ENCODE data around the gene RCBTB1.
"Not testable (repeated sequence)": the region's sequence is repeated elsewhere in the genome, so short reads cannot be mapped to it uniquely, and the experiment has no call there.

RCBTB1 gene

DNA sequence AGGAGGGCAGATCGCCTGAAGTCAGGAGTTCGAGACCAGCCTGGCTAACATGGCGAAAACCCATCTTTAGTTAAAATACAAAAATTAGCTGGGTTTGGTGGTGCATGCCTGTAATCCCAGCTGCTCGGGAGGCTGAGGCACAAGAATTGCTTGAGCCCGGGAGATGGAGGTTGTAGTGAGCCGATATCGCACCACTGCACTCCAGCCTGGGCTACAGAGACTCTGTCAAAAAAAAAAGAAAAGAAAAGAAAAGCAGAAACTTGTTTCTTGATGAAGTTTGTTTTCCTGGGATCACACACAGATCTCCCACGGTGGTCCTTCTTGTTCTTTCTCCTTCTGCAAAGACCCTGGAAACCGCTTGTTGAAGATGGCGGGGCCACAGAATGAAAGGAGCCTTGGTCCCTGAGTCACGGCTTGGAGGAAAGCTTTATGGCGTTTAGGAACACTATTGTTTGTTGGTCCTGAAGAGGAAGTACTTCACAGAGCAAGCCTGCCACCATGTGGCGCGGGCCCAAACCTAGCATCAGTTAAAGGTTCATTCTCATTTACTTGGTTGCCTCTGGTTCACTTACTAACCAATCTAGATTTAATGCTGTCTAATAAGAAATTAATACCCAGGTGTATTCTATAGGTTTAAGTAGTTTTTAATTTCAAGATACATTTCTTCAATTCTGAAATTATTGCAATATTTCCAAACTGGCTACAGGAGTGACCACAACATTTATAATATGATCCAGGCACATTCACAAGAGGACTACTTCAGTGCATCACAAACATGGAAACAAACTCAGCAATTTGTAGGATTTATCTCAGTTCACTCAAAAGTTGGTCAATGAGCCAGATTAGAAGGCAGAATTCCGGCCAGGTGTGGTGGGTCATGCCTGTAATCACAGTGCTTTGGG lies 21.6 kb upstream of the RCBTB1 start:
- FAIRE-seq (peak; percentile 98), DNase-seq (ENCODE audit: extremely low spot score, insufficient read length, low read depth) (peak; percentile 62)

DNA sequence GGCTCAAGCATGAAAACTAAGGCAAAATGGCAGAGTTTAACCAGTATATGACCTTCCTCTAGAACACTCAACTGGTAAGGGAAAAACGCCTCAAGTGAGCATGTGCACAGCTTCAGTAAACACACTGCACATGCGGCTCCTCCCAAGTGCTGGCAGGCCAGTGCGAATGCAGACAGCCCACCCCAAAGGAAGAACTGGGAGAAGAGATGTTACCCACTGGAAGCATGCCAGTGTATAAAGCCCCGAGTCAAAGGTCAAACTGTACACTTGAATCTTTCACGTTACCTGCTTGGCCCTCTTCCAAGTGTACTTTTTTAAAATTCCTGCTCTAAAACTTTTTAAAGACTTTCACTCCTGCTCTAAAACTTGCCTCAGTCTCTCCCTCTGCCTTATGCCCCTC lies 19.2 kb upstream of the RCBTB1 start:
- DNase-seq (ENCODE audit: extremely low spot score, insufficient read length, low read depth) (no peak), FAIRE-seq (no peak)

DNA sequence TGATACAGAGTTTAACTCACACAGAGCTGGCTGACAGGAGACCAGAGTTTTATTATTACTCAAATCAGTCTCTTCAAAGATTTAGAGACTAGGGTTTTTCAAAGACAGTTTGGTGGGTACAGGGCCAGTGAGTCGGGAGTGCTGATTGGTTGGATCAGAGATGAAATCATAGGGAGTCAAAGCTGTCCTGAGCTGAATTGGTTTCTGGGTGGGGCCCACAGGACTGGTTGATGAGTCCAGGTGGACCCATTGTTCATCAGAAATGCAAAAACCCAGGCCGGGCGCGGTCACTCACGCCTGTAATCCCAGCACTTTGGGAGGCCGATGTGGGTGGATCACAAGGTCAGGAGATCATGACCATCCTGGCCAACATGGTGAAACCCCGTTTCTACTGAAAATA lies 17.3 kb upstream of the RCBTB1 start:
- DNase-seq (ENCODE audit: extremely low spot score, insufficient read length, low read depth); FAIRE-seq: not testable (repeated sequence)

DNA sequence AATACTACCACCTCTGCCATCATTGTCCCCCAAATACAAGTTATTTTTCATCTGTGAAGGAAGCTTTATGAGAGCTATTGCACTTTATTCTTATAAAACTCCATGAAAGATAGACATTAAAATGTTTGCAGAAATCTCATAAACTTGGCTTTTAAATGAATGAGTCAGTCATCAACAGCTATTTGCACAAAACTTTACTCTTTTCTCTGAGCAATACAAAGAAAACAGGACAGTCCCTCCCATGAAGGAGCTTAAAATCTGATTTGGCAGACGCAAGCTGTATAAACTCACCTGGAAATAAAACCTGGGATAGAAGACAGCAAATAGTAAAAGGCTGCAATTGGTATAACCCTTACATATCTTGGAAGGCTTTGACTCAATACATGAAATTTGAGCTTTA lies 16.6 kb upstream of the RCBTB1 start:
- DNase-seq (ENCODE audit: extremely low spot score, insufficient read length, low read depth) (no peak), FAIRE-seq (no peak)

DNA sequence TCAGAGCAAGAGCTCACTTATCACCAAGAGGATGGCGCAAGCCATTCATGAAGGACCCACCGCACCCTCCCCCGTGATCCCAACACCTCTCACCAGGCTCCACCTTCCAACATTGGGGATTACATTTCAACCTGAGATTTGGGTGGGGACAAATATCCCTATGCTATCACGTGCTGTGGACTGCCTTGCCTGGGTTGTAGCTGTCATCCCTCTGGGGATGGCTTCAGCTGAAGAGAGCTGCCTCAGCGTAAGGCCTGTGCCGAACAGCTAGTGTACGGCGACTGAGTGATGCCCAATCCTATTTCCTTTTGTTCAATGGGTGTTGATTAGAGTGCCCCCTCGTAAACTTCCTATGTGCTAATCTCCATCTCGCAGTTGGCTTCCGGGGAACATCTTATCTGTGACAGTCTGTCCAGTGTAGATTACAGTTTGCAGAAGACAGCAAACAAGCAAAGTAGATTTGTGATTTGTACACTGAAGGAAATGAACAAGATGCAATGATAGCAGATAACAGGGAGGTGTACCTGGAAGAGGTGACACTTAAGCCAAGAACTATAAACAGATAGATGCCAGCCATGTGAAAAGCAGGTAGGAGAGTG lies 11.8 kb upstream of the RCBTB1 start:
- FAIRE-seq: no peak
- DNase-seq (ENCODE audit: extremely low spot score, insufficient read length, low read depth): no peak

DNA sequence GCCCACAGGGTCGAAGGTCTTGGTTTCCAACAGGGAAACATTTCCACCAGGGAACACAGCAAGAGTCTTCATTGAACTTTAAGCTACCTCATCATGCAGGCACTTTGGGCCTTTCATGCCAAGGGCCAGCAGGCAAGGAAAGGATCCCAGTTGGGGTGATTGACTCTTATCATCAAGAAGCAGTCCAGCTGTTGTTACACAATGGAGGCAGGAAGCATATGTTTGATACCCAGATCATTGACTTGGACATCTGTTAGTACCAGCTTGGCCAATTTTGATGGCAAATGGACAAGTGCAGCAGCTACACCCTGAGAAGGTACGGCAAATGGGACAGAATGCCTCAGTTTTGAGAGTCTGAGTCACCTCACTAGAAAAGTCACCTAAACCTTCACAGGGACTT lies 10.9 kb upstream of the RCBTB1 start:
- no peak for FAIRE-seq
- DNase-seq (ENCODE audit: extremely low spot score, insufficient read length, low read depth): no peak

DNA sequence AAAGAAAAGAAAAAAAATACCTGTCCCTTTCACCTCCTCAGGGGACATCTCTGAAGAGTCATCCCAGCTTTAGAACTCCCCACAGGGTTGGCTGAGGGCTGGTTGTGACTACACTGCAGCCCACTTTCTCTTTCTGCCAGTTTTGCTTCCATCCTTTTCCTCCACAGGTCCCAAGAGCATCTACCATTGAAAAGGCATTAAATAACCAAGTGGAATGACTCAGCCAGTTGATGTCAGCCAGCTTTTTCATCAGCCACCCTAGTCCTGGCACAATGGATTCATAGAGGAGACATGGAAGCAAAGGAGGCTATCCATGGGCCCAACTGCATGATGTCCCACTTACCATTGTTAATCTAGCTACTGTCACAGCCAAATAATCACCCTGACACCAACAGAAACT lies 9.2 kb upstream of the RCBTB1 start:
- FAIRE-seq: no peak
- DNase-seq (ENCODE audit: extremely low spot score, insufficient read length, low read depth): no peak

DNA sequence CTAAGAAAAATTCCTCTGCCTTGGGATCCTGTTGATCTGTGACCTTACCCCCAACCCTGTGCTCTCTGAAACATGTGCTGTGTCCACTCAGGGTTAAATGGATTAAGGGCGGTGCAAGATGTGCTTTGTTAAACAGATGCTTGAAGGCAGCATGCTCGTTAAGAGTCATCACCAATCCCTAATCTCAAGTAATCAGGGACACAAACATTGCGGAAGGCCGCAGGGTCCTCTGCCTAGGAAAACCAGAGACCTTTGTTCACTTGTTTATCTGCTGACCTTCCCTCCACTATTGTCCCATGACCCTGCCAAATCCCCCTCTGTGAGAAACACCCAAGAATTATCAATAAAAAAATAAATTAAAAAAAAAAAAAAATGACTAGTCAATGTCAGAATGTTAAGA lies 8.5 kb upstream of the RCBTB1 start:
- DNase-seq (ENCODE audit: extremely low spot score, insufficient read length, low read depth); FAIRE-seq: not testable (repeated sequence)

DNA sequence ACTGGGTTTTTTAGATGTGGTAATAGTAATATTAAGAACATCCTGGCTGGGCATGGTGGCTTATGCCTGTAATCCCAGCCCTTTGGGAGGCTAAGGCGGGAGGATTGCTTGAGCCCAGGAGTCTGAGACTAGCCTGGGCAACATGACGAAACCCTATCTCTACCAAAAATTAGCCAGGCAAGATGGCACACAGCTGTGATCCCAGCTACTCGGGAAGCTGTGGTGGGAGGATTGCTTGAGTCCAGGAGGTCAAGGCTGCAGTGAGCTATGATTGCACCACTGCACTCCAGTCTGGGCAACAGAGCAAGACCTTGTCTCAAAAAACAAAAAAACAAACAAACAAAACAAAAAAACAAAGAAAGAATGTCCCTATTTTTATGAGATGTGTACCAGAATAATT lies 5.4 kb upstream of the RCBTB1 start:
- FAIRE-seq; DNase-seq (ENCODE audit: extremely low spot score, insufficient read length, low read depth): not testable (repeated sequence)

DNA sequence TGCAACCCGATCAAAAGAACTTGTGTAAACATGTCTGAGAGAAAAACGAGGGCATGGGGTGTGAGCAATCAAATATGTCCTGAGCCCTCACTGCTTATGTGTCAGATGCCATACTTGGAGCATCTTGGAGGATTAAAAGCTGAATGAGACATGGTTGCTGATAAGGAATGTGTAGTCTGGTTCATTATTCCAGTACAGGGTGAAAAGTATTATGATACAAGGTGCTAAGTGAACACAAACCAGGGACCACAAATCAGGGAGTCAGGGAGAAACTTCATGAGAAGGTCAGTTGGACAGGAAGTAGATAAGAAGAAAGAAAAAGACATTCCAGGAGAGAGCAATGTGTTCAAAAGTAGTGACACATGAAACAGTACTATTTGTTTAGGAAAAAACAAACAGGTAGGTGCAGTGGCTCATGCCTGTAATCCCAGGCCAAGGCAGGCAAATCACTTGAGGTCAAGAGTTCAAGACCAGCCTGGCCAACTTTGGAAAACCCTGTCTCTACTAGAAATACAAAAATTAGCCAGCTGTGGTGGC lies 2.0 kb upstream of the RCBTB1 start:
- DNase-seq (ENCODE audit: extremely low spot score, insufficient read length, low read depth) (no peak), FAIRE-seq (no peak)

DNA sequence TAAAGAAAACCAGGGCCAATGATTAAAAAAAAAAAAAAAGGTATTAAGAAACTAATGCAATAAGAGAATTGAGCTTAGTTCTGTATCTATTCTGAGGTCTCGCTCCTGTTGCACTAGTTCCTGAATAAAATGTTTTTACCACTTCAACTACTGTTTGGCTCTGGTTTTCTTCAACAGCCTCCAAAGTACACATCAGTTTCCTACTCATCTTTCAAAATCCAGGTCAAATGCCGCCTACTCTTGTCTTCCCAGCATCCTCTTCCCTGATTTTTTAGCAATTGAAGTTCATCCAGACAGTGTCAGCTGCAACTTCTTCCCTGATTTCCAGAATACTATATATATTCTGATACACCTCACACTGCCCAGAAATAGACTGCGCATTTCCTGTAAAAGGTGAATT lies 1.4 kb upstream of the RCBTB1 start:
- FAIRE-seq: no peak

DNA sequence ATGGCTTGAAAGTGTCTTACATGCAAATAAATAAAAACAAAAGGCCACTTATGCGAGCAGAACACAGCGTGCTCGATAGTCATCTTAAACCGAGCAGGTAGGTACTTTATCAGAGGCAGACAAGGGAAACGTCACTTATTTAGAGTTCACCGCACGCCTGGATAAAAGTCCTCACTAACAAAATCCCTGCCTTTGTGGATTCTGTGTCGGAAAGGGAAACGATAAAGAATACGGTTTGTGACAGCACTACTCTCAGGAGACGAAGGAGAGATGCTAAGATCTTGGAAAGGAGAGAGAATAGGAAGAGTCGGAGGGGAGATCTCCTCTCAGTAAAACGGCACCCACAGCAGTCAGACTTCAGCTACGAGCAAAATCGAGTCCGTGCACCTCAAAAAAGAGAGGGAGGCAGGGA lies 581 bp downstream of the RCBTB1 start:
- no peak for FAIRE-seq
- DNase-seq (ENCODE audit: extremely low spot score, insufficient read length, low read depth): no peak

More for the DNA sequence above, 1.4 kb upstream of the RCBTB1 start:
- no peak for DNase-seq (ENCODE audit: extremely low spot score, insufficient read length, low read depth)

DNA sequence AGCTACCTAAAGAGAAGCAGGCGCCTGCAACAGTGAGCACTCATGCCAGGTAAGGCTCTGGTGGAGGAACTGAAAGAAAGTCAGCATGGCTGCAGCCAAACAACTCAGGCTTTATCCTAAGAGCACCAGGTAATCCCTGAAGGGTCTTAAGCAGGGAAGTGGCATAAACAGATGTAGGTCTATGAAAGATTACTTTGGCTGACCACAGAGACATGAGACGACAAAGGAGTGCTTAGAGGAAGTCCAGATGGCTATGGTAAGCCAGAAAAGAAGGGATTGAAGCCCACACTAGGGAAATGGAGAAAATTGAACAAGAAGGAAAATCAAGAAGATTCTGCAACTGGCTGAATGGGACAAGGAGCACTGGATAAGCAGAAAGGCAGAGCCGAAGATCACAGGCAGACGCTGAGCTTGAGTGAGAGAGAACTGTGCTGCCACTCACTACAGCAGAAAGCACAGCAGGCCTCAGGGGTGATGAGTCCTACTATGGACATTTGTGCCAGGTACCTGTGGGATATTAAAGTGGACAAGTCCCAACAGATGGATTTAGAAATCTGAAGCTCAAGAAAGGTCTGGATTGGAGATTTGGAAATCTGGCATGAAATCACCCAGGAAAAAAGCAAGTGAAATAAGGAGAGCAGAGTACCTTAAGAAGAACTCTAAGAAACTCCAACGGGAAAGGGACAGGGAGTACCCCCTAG lies 4.2 kb downstream of the RCBTB1 start:
- no peak for DNase-seq (ENCODE audit: extremely low spot score, insufficient read length, low read depth)
- no peak for FAIRE-seq

DNA sequence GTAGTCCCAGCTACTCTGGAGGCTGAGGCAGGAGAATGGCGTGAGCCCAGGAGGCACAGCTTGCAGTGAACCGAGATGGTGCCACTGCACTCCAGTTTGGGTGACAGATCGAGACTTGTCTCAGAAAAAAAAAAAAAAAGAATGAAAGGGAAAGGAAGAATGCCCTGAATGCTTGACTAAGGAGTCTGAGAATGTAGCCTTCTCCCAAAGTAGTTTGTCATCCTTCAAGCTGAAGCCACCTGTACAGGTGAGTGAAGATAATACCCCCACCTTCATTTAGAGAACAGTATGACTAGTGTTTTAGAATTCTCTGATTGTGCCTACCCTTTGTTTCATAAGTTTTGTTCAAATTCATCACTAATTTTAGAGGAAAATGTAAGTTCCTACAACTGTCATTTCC lies 5.9 kb downstream of the RCBTB1 start:
- FAIRE-seq (no peak), DNase-seq (ENCODE audit: extremely low spot score, insufficient read length, low read depth) (no peak)

DNA sequence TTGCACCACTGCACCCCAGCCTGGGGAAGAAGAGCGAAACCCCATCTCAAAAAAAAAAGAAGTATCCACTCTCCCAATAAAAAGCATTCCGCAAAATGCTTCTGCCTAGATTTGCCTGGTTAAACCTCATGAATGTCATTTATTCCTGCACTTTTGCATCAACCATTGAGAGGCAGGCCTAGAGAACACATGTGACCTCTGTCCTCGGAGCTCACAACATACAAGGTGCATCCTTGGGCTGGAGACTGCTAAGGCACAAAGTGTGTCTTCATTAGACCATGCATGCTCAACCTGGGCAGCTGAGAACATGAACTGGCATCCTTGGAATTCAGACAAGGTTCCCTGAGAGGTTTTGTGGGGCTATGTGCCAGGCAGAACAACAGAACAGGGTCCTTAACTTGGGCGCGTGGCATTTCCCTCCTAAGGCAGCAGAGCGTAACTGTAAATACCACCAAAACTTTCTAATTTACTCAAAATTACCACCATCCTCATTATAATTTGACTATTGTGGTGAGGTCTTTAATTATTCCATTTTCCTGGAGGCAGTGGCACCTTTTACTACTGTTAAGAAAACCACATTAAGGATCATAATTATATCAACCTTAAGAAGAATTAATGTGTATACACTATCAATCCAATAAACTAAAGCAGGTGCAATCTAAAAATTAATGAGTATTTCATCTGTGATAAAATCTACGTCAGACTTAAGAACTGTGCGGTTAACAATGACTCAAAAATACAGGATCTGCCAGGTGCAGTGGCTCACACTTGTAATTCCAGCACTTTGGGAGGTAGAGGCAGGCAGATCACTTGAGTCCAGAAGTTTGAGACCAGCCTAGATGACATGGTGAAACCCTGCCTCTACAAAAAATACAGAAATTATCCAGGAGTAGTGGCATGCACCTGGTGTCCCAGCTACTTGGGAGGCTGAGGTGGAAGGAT lies 13.8 kb downstream of the RCBTB1 start:
- peak; percentile 65 for FAIRE-seq
- DNase-seq (ENCODE audit: extremely low spot score, insufficient read length, low read depth): no peak

DNA sequence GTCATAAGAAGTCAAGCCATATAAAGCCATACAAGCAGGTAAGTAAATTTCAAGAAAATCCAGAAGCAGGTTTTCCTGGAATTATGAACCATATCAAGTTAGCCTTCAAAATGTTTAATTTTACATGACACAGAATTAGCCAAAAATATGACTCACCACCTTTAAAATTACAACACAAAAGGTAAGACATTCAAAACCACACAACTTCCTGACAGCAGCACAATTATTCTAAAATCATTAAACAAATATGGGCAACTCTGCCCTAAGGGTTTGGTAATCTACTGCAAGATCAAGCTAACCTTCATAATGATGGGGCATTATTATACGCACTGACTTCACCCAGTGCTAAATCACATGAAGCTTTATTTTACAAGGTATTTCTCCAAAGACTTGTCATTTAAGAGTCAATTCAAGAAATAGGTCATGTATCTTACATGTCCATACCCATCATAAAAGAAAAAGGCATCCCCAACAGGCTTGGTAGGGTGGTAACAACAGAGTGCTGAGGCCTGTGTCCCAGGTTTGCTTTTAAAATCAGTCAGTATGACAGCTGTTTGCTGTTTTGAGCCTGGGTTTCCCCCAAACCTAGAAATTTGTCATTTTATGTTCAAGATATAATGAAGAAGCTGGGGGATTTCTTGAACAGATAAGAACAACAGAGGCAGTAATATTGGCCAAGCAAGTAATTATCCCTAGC lies 15.2 kb downstream of the RCBTB1 start:
- no peak for FAIRE-seq
- no peak for DNase-seq (ENCODE audit: extremely low spot score, insufficient read length, low read depth)

DNA sequence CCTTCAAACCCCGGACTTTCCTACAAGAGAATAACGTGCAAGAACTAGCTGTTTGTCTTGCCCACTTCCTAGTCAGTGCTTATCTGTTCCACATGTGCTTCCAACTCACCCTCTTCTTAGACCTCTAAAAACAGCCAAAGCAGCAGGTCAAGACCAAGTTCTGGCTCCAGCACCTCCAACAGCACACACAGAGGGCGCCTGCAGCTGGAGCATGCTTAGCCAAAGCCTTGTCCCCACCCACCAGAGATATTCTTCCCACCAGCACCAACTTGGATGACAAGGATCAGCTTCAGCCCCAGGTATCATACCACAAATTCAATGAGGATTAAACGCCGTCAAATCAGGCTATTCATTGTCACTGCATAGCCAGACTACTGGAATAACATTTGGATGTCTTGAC lies 17.9 kb downstream of the RCBTB1 start:
- no peak for FAIRE-seq
- no peak for DNase-seq (ENCODE audit: extremely low spot score, insufficient read length, low read depth)

DNA sequence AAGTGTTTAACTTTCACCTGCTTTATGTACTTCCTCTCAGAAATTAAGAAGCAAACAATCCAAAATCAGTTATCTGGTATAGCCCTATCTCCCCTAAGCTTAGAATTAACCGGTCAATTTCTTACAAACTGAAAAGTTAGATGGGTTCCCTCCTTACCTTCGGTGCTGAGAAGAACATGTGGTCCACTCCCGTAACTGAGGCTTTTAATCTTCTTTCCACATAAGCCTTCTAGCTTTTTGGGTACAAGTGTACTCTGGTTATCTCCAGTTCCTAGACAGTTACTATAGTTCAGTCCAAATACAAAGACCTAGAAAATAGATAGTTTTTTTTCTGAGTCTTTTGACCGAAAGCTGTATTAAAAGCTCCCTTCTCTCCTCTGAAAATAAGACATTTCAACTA lies 18.9 kb downstream of the RCBTB1 start:
- FAIRE-seq: no peak
- no peak for DNase-seq (ENCODE audit: extremely low spot score, insufficient read length, low read depth)

DNA sequence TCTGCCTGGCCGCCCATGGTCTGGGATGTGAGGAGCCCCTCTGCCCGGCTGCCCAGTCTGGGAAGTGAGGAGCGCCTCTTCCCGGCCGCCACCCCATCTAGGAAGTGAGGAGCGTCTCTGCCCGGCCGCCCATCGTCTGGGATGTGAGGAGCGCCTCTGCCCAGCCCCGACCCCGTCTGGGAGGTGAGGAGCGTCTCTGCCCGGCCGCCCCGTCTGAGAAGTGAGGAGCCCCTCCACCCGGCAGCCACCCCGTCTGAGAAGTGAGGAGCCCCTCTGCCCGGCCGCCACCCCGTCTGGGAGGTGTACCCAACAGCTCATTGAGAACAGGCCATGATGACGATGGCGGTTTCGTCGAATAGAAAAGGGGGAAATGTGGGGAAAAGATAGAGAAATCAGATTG lies 19.9 kb downstream of the RCBTB1 start:
- FAIRE-seq; DNase-seq (ENCODE audit: extremely low spot score, insufficient read length, low read depth): not testable (repeated sequence)
